ENCODE data around the gene P2RY12.

DNA sequence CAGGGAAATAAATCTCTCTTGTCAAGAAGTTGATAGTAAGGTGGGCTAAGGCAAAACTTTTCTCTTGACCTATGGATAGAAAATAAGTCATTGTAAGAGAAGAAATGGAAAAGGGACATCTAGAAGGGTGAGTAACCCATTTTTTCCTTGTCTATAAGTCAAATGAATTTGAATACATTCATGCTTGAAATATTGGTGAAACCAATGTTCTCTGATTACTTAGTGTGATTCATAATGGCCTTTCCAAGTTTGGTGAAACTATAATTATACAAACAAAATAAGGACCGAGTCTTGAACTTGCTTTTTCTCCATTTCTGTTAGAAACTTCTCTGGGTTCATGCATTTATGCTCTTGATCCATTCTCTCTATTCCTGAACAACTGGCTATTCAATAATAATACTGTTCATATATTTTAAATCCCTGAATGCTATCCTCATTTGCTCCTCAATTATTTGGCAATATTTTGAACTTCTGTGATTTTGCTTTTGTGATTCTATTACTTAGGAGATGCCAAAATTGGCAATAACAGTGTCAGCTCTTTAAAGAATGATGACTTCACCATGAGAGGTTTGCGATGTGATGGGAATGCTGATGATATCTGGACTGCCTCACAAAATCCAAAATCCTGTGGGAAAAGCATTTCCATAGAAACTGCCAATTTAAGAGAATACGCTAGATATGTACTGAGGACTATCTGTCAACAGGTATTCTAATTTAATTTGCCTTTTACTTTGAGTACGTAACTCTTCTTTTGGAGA, 12.3 kb downstream of the P2RY12 start:
- TF ChIP-seq, protein P1, sequence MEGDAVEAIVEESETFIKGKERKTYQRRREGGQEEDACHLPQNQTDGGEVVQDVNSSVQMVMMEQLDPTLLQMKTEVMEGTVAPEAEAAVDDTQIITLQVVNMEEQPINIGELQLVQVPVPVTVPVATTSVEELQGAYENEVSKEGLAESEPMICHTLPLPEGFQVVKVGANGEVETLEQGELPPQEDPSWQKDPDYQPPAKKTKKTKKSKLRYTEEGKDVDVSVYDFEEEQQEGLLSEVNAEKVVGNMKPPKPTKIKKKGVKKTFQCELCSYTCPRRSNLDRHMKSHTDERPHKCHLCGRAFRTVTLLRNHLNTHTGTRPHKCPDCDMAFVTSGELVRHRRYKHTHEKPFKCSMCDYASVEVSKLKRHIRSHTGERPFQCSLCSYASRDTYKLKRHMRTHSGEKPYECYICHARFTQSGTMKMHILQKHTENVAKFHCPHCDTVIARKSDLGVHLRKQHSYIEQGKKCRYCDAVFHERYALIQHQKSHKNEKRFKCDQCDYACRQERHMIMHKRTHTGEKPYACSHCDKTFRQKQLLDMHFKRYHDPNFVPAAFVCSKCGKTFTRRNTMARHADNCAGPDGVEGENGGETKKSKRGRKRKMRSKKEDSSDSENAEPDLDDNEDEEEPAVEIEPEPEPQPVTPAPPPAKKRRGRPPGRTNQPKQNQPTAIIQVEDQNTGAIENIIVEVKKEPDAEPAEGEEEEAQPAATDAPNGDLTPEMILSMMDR (conservative IDR thresholded peaks at IDR 0.05; ENCODE audit: low read length), result no peak
- no peak for TF ChIP-seq EZH2phosphoT487 (IDR thresholded peaks at IDR 0.05; ENCODE audit: borderline replicate concordance)
